ENCODE results near the gene CHST12. TPM values are rescaled to one million over a fixed set of nuclear protein-coding genes. Genes with fewer than 3 reads are reported as not detected.
"Not testable (repeated sequence)": the region's sequence is repeated elsewhere in the genome, so short reads cannot be mapped to it uniquely, and the experiment has no call there.

The CHST12 gene
- polyA plus RNA-seq, 3 donors: 10.5 to 20.4 (median 15.7) TPM

DNA sequence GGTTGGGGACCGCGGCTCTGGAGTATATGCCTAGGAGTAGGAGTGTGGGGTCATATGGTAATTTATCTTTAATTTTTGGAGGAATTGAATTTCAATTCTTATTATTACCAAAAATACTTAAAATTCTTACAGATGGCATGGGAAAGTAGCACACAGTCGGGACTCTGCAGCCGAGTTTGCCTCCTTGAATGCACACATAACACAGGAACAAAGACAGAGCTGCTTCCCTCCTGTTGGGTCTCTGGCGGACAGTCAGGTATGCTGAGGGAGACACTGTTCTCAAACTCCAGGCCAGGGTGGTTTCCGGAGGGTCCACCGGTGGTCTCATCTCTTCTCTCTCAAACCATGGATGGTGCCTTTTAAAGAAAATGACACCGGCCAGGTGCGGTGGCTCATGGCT lies 40.1 kb downstream of the CHST12 start:
- 90 to 97% (median 96%) methylated on average over 9 of the region's 9 CpGs for WGBS, 3 donors
- no peak overlapping the region for H3K27ac ChIP-seq (ENCODE audit: low read depth, low read length)

GRCh38 chr7:2444476-2444875 lies 41.1 kb downstream of the CHST12 start:
- 62 to 91% (median 65%) methylated on average over 3 of the region's 3 CpGs for WGBS, 3 donors
- no peak overlapping the region for H3K27ac ChIP-seq (ENCODE audit: low read depth, low read length)

DNA sequence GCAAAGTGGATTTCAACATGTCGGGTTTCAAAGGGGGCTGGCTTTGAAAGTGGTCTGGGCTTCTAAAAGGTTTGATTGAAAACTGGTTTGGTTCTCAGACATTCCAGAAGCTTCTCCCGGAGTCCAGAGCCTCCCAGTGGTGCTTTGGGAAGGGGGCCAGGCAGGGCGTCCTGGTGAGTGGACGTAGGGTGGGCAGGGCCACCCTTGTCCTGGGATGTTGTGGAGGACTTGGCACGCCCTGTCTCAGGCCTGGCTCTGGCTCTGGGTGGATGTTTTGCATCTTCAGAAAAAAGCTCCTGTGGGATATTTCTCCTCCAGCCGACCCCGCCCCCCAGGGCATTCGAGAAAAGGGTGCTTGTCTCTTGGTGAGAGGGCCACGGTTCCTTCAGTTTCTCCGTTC lies 41.6 kb downstream of the CHST12 start:
- no peak overlapping the region for H3K27ac ChIP-seq (ENCODE audit: low read depth, low read length)

DNA sequence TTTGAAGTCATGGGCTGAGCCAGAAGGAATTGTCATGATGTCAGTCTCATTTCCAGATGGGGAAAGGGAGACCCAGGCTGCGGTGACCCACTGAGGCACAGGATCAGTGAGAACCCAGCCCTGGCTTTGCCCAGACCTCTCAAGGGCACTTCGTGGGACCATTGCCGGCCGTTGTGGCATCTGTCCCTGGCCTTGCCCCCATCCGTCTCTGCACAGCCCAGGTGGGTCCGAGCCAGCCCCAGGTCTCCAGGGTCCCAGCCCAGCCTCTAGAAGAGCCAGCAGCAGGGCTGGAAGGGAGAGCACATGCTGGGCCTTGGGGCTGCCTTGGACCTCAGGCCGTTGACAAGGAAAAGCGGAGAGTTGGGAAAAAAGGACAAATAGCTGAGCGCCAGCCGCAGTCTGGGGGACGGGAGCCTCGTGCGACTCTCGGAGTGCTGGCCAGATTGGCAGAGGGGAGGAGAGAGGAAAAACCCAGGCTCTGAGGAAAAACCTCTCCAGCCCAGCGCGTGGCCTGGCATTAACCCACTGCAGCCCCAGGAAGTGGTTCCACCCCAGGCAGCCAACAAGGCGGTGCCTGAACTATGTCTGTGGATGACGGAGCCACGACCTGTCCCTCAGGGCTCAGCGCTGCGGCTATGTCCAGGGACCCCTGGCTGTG lies 42.6 kb downstream of the CHST12 start:
- no peak overlapping the region for H3K27ac ChIP-seq (ENCODE audit: low read depth, low read length)
- WGBS, 3 donors: 89 to 90% (median 89%) methylated on average over 21 of the region's 21 CpGs

More for the DNA sequence above, 41.6 kb downstream of the CHST12 start:
- 68 to 90% (median 73%) methylated on average over 10 of the region's 10 CpGs for WGBS, 3 donors

DNA sequence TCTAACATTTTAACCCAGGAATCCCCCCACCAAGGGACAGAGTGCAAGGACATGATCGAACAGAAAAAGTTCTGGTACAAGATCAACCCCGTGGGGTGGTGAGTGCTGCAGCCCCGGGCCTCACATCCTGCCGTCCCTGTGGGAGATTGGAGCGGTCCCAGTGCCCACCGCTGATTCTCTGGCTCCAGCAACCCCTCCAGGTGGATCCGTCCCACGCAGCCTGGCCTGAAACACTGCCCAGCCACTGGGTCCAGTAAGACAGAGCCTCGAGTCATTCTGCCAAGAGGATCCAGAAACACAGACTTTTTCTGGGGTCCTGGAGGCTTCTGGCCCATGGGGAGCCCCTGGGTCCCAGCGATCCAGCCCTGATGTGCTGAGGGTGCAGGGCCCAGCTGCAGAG lies 43.3 kb downstream of the CHST12 start:
- WGBS, 3 donors: 84 to 91% (median 86%) methylated on average over 8 to 10 of the region's 10 CpGs

DNA sequence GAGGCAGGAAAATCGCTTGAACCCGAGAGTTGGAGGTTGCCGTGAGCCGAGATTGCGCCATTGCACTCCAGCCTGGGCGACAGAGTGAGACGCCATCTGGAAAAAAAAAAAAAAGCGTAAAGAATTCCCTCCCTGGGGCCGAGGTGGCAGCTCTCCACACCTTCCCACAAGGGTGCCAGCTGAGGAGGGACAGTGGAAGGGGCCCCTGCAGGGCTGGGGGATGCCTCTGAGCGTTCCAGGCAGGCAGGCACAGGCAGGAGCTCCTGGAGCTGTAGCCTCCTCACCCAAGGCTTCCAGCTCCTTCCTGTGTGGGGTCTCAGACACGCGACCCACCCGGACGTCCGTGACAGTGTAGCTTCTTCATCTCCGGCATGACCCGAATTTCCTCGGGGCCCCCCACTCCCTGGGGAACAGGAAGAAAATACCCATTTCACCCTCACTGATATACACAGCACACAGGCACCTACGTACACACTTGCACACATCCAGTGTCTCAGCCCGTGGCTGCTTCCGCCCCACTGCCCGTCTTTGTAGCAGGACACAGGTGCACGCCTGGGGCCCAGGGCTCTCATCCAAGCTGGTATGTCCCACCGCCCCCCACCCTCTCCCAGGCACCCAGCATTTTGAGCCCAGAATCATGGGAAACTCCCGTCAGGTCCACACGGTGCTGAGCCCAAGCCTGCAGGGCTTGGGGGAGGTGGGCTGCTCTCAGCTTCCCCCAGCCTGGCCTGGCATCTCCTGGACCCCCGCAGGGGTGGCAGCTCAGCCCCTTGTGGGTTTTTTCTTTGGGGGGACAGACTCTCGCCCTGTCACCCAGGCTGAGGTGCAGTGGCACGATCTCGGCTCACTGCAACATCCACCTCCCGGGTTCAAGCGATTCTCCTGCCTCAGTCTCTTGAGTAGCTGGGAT lies 47.0 kb downstream of the CHST12 start:
- 49 to 63% (median 55%) methylated on average over 31 to 32 of the region's 32 CpGs for WGBS, 3 donors
- H3K27ac ChIP-seq (ENCODE audit: low read depth, low read length): no peak overlapping the region

More for the DNA sequence above, 43.3 kb downstream of the CHST12 start:
- H3K27ac ChIP-seq (ENCODE audit: low read depth, low read length): no peak overlapping the region

- 8 to 16% (median 11%) methylated on average over 31 to 34 of the region's 34 CpGs for WGBS, 3 donors
- H3K27ac ChIP-seq (ENCODE audit: low read depth, low read length): no peak overlapping the region
Measured at GRCh38 chr7:2451171-2452073, 48.0 kb downstream of the CHST12 start.

DNA sequence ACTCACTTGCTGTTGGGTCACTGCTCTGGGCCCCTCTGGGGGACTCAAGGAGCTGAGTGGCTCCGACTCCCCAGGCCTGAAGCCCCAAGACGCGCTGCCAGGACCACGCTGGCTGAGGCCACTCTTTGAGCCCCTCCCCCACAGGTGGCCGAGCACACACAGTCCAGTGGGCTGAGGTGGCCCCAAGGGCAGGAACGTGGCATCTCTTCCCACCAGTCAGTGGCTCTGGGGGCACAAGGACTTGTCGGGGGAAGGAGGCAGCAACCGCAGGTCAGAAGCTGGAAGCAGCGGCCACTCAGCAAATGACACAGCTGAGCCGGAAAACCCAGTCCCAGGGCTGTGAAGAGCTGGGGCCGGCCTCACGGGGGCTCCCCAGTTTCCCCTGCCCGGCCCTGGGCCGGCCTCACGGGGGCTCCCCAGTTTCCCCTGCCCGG lies 48.7 kb downstream of the CHST12 start:
- 16 to 47% (median 17%) methylated on average over 12 to 16 of the region's 16 CpGs for WGBS, 3 donors
- no peak overlapping the region for H3K27ac ChIP-seq (ENCODE audit: low read depth, low read length)

- no peak overlapping the region for H3K27ac ChIP-seq (ENCODE audit: low read depth, low read length)
- 88 to 91% (median 91%) methylated on average over 7 to 8 of the region's 8 CpGs for WGBS, 3 donors
Measured at GRCh38 chr7:2452643-2453270, 49.3 kb downstream of the CHST12 start.

- WGBS, 3 donors: 94 to 98% (median 97%) methylated on average over 3 of the region's 3 CpGs
- not testable (repeated sequence) for H3K27ac ChIP-seq (ENCODE audit: low read depth, low read length)
Measured at GRCh38 chr7:2453849-2454248, 50.4 kb downstream of the CHST12 start.

DNA sequence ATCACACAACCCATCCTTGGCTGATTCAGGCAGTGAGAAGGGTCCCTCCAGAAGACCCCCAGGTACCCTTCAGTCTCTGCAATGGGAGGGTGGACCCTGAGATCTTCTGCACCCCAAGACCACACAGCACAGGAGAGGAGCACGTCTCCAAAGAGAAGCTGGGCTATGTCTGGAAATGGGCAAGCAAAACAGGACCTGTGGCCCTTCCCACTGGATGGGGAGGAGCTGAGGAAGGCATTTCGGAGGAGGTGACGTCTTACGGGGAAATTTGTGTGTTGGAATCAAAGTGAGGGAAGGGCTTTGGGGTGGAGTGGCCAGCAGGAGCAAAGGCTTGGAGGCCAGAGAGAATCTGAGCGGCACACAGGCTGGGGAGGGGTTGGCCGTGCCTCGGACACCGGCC lies 56.3 kb downstream of the CHST12 start:
- 85 to 97% (median 91%) methylated on average over 8 of the region's 8 CpGs for whole genome bisulfite sequencing, 3 donors
- no peak overlapping the region for H3K27ac ChIP-seq (ENCODE audit: low read depth, low read length)

DNA sequence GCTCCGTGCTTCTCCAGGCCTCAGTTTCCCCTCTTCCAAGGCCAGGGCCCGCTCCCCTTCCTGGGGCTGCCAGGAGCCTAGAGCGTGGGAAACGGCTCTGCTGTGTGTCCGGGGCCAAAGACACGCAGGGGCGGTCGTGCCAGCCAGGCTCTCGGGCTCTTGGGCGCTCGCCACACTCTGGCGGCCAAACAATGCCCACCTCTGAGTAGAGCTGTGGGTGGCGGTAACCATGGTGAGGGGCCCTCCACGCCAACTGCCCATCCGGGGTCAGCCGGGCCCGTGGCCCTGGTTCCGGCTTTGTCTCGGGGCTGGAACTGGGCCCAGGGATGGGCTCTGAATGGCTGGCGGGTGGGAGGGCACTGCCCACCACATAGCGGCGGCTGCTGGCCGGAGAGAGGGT lies 56.8 kb downstream of the CHST12 start:
- no peak overlapping the region for H3K27ac ChIP-seq (ENCODE audit: low read depth, low read length)
- WGBS, 3 donors: 80 to 92% (median 91%) methylated on average over 20 to 23 of the region's 23 CpGs

GRCh38 chr7:2460641-2461040 lies 57.2 kb downstream of the CHST12 start:
- 87 to 95% (median 89%) methylated on average over 5 to 6 of the region's 6 CpGs for WGBS, 3 donors
- H3K27ac ChIP-seq (ENCODE audit: low read depth, low read length): no peak overlapping the region

DNA sequence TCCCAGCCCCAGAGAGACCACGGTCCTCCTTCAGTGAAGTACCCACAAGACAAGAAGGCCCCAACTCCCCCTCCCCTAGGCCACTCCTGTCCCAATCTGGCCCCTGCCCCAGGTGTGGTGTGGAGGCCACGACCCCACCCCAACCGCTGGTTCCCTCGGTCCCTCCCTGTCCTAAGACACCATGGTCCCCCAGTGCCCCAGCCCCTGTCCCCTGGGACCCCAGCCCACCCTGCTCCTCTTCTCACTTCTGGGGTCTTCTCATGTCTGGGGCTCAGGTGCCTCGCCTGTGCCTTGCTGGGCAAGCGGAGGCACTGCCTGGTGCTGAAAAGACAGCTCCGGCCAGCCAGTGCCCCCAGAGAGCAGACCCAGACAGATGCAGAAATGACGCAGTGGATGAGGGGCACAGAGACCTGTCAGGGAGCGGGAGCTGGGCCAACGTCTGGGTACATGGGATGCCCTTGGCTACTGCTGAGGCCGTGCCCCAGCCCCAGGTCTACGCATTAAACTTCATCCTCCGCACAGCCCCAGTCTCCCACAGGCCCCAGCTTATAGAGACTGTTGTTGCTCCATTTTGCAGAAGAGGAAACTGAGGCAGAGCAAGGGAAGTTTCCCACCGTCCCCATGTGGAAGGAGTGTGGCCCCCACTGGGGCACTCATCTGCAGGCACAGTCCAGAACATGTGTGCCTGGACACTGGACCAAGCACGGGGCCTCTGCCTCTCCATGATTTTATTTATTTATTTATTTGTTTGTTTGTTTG lies 58.0 kb downstream of the CHST12 start:
- 79 to 84% (median 82%) methylated on average over 15 of the region's 15 CpGs for WGBS, 3 donors

GRCh38 chr7:2462731-2463130 lies 59.3 kb downstream of the CHST12 start:
- H3K27ac ChIP-seq (ENCODE audit: low read depth, low read length): no peak overlapping the region
- 86 to 88% (median 87%) methylated on average over 3 of the region's 3 CpGs for WGBS, 3 donors

More for the DNA sequence above, 58.0 kb downstream of the CHST12 start:
- no peak overlapping the region for H3K27ac ChIP-seq (ENCODE audit: low read depth, low read length)

DNA sequence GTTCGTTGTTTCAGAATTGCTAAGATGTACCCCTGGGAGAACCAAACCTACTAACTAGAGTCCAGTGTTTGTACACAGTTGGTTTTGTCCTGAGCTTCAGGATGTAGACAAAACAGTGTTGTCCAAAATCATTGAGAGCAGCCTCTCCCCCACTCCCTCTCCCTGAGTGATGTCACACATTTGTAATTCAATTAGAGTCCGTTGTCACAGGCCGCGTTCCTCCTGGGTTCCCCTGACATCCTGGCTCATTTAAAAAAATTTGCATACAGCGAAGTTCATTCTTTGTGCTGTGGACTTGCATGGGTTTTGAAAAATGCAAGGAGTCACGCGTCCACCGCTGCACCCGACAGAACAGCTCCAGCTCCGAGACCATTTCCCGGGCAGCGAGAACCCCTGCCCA lies 62.5 kb downstream of the CHST12 start:
- H3K27ac ChIP-seq (ENCODE audit: low read depth, low read length): no peak overlapping the region
- WGBS, 3 donors: 78 to 86% (median 86%) methylated on average over 12 of the region's 12 CpGs

GRCh38 chr7:2466675-2467074 lies 63.3 kb downstream of the CHST12 start:
- no peak overlapping the region for H3K27ac ChIP-seq (ENCODE audit: low read depth, low read length)
- 76 to 91% (median 83%) methylated on average over 10 of the region's 10 CpGs for WGBS, 3 donors

All from adipose tissue (tissue), 3 donors.